GM12873 (cell line): ENCODE measurements around the gene DNAJC6.

ENCODE experiments used
- CTCF ChIP-seq: IDR thresholded peaks from 2 replicates; pipeline ENCODE4 v1.5.1; 2012; ENCODE audit warnings: low read depth, mild to moderate bottlenecking, moderate library complexity, low read length, control low read depth; ENCODE audit not compliant: insufficient read depth; ENCODE audit errors: missing control alignments

DNAJC6 gene

GRCh38 chr1:65359888-65360287, 50.5 kb downstream of the DNAJC6 start:
- TF ChIP-seq CTCF = no peak

GRCh38 chr1:65360648-65361047, 51.3 kb downstream of the DNAJC6 start:
- no peak for TF ChIP-seq CTCF

- TF ChIP-seq CTCF = no peak
These were observed 53.2 kb downstream of the DNAJC6 start for GRCh38 chr1:65362545-65362944.

- no peak for TF ChIP-seq CTCF
These were observed 54.1 kb downstream of the DNAJC6 start for GRCh38 chr1:65363484-65363883.

GRCh38 chr1:65368403-65368802, 59.1 kb downstream of the DNAJC6 start:
- TF ChIP-seq CTCF = no peak

GRCh38 chr1:65371544-65371943, 62.2 kb downstream of the DNAJC6 start:
- no peak for TF ChIP-seq CTCF

- no peak for TF ChIP-seq CTCF
These were observed 63.2 kb downstream of the DNAJC6 start for GRCh38 chr1:65372557-65372956.

- TF ChIP-seq CTCF = no peak
These were observed 68.3 kb downstream of the DNAJC6 start for GRCh38 chr1:65377496-65378246.
